ENCODE results near the gene OR6S1.

Gene OR6S1

GRCh38 chr14:20681348-20682126 lies 40.0 kb upstream of the OR6S1 start:
- H3K4me3 ChIP-seq (replicated peaks; ENCODE audit: low read depth, low read length): peak overlapping the region; percentile 82
- peak; percentile 84 for DNase-seq (ENCODE audit: extremely low read depth, low read depth)
- TF ChIP-seq, protein P1, sequence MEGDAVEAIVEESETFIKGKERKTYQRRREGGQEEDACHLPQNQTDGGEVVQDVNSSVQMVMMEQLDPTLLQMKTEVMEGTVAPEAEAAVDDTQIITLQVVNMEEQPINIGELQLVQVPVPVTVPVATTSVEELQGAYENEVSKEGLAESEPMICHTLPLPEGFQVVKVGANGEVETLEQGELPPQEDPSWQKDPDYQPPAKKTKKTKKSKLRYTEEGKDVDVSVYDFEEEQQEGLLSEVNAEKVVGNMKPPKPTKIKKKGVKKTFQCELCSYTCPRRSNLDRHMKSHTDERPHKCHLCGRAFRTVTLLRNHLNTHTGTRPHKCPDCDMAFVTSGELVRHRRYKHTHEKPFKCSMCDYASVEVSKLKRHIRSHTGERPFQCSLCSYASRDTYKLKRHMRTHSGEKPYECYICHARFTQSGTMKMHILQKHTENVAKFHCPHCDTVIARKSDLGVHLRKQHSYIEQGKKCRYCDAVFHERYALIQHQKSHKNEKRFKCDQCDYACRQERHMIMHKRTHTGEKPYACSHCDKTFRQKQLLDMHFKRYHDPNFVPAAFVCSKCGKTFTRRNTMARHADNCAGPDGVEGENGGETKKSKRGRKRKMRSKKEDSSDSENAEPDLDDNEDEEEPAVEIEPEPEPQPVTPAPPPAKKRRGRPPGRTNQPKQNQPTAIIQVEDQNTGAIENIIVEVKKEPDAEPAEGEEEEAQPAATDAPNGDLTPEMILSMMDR (IDR thresholded peaks at IDR 0.05; ENCODE audit: low read depth, low read length, missing control alignments): no peak

DNA sequence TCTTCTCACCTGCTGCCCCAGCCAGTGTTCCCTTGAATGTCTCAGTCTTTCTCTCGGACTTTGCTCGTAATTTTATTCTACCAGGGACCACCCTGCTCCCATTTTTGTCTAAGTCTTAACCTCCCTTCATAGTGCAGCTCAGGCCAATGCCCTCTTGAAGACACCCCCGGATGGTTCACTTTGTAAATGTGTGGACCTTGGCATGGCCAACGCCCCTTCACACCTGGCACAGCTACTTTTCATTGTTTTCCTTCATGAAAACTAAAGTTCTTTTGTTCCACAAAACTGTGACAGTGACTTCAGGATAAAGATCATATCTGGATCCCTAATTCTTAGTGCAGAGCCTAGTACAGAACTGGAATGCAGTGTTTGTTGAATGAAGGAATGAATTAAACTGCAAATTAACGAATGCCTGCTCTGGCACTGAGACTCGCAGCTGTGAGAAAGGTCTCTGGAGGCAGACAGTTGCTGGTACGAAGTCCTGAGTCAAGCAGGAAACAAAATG lies 39.4 kb upstream of the OR6S1 start:
- no peak for DNase-seq (ENCODE audit: extremely low read depth, low read depth)
- TF ChIP-seq, protein P1 (IDR thresholded peaks at IDR 0.05; ENCODE audit: low read depth, low read length, missing control alignments): no peak
- H3K4me3 ChIP-seq (replicated peaks; ENCODE audit: low read depth, low read length): peak overlapping the region; percentile 82

DNA sequence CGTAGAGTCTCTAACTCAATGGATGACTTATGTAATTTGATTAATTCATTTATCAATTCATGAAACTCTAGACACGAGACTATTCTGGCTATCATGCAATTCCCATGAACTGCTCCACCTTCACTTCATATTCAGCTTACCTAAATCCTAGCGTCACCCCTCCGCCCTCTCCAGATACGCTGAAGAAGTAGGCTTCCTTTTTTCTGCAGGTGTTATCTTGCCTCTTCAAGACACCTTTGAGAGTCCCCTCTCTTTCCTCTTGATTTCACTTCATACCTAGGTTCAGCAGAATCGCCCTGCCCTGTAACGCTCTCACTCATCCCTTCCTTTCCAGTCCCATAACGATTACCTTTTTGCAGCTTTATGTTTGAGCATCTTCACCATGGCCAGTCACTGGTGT lies 38.9 kb upstream of the OR6S1 start:
- H3K4me3 ChIP-seq (replicated peaks; ENCODE audit: low read depth, low read length): peak overlapping the region; percentile 82
- no peak for DNase-seq (ENCODE audit: extremely low read depth, low read depth)
- TF ChIP-seq, protein P1 (IDR thresholded peaks at IDR 0.05; ENCODE audit: low read depth, low read length, missing control alignments): no peak

GRCh38 chr14:20679907-20680306 lies 38.4 kb upstream of the OR6S1 start:
- TF ChIP-seq, protein P1 (IDR thresholded peaks at IDR 0.05; ENCODE audit: low read depth, low read length, missing control alignments): no peak
- DNase-seq (ENCODE audit: extremely low read depth, low read depth): no peak
- H3K4me3 ChIP-seq (replicated peaks; ENCODE audit: low read depth, low read length): no peak overlapping the region

DNA sequence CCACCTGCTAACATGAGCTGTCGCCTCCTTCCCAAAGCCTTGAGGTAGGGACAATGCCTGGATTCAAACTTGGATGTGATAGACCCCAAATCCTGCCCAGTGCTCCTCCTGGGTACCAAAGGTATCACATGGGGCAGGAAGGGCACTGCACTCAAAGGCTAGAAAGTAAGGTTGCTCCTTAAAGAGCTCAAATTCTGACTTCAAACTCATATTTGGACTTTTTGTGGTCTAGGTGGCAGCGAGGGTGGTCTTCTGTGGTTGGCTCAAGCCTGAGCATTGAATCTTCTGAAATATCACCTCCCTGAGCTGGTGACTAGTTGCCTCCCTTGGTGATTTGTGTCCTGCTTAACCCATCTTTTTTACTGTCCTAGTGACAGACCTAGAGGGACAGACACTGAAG lies 34.6 kb upstream of the OR6S1 start:
- TF ChIP-seq, protein P1 (IDR thresholded peaks at IDR 0.05; ENCODE audit: low read depth, low read length, missing control alignments): no peak

DNA sequence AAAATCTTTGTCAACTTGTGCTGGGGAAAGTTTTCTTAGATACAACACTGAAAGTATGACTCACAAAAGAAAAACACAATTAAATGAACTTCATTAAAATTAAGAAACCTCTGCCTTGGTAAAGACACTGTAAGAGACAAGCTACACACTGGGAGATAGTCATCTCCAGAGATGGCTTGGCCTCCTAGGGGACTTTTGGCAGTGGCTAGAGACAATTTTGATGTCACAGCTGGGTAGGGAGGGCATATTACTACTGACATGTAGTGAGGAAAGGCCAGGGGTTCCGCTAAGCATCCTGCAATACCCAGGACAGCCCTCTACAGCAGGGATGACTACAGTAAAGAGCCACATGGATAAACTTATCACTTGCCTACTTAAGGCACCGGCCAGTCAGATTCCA lies 34.2 kb upstream of the OR6S1 start:
- no peak overlapping the region for H3K4me3 ChIP-seq (replicated peaks; ENCODE audit: low read depth, low read length)
- no peak for DNase-seq (ENCODE audit: extremely low read depth, low read depth)
- TF ChIP-seq, protein P1 (IDR thresholded peaks at IDR 0.05; ENCODE audit: low read depth, low read length, missing control alignments): no peak

More for the DNA sequence above, 34.6 kb upstream of the OR6S1 start:
- no peak overlapping the region for H3K4me3 ChIP-seq (replicated peaks; ENCODE audit: low read depth, low read length)
- DNase-seq (ENCODE audit: extremely low read depth, low read depth): no peak
